Measurements from ENCODE around the gene RNF145. TPM values are rescaled to one million over a fixed set of nuclear protein-coding genes. Genes with fewer than 3 reads are reported as not detected.

RNF145 gene
- total RNA-seq, 2 donors from 2014 or later: 38.6 to 50.5 TPM

DNA sequence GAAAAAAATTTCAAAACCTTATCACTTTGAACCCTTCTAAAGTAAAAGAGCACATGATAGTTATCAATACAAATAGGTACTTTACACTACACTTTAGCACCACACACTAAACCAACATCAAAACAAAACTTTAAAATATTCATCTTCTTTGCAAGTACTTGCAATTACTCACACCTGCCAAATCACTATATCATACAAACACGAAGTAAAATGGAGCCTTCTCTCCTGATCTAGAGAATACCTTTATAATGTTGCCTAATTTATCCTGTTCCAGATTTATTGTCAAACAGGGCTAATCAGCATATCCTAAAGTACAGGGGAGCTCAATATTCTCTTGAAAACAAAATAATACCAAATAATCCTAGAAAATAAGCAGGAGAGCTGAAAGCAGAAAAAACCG is 3.0 kb downstream of the RNF145 start:
- Histone ChIP-seq H3K9me3 (no peaks in the 10 kb centered on the region), H3K4me3 (peak overlapping the region in 1 of 2 donors; percentile 7), H3K27me3 (replicated peaks; ENCODE audit: insufficient read depth) (no peaks in the 10 kb centered on the region), H3K4me1 (replicated peaks) (peaks cover 16% of the 10 kb centered on the region), H3K36me3 (no peaks in the 10 kb centered on the region), H3K27ac (peak overlapping the region; percentile 94 to 96)
- DNase-seq (ENCODE audit: low spot score): no peak
- 27% methylated on average over 2 of the region's 2 CpGs for WGBS
- TF ChIP-seq POLR2A (IDR thresholded peaks at IDR 0.05): no peak
- TF ChIP-seq CTCF (IDR thresholded peaks at IDR 0.05): no peak
- no peak for TF ChIP-seq POLR2AphosphoS5 (IDR thresholded peaks at IDR 0.05)
- intact Hi-C loops (cut with DNase I): loop anchor here (5.0 kb wide), 2 partner anchors 49 to 56 kb away; partner anchors contain the start of gene UBLCP1

GRCh38 chr5:159203351-159203750 is 6.0 kb downstream of the RNF145 start:
- H3K27ac ChIP-seq: no peak overlapping the region
- H3K4me1 ChIP-seq (replicated peaks): peaks cover 7% of the 10 kb centered on the region
- no peak for DNase-seq (ENCODE audit: low spot score)
- H3K27me3 ChIP-seq (replicated peaks; ENCODE audit: insufficient read depth): no peaks in the 10 kb centered on the region
- TF ChIP-seq POLR2A (IDR thresholded peaks at IDR 0.05) (no peak), CTCF (IDR thresholded peaks at IDR 0.05) (no peak), POLR2AphosphoS5 (IDR thresholded peaks at IDR 0.05) (no peak)
- no peaks in the 10 kb centered on the region for H3K36me3 ChIP-seq
- no peak overlapping the region for H3K4me3 ChIP-seq
- intact Hi-C loops (cut with DNase I): no loop called here
- 57% methylated on average over 2 of the region's 2 CpGs for WGBS
- H3K9me3 ChIP-seq: no peaks in the 10 kb centered on the region

GRCh38 chr5:159202151-159202550 is 7.2 kb downstream of the RNF145 start:
- intact Hi-C loops (cut with DNase I): no loop called here
- Histone ChIP-seq H3K36me3 (no peaks in the 10 kb centered on the region), H3K27me3 (replicated peaks; ENCODE audit: insufficient read depth) (no peaks in the 10 kb centered on the region), H3K27ac (no peak overlapping the region), H3K9me3 (no peaks in the 10 kb centered on the region), H3K4me1 (replicated peaks) (peaks cover 7% of the 10 kb centered on the region), H3K4me3 (no peak overlapping the region)
- 72% methylated on average over 4 of the region's 4 CpGs for WGBS
- DNase-seq (ENCODE audit: low spot score): no peak
- TF ChIP-seq CTCF (IDR thresholded peaks at IDR 0.05) (no peak), POLR2AphosphoS5 (IDR thresholded peaks at IDR 0.05) (no peak), POLR2A (IDR thresholded peaks at IDR 0.05) (no peak)

- H3K27me3 ChIP-seq (replicated peaks; ENCODE audit: insufficient read depth): no peaks in the 10 kb centered on the region
- H3K27ac ChIP-seq: no peak overlapping the region
- peaks cover 7% of the 10 kb centered on the region for H3K4me1 ChIP-seq (replicated peaks)
- TF ChIP-seq POLR2A (IDR thresholded peaks at IDR 0.05): no peak
- no peak for TF ChIP-seq CTCF (IDR thresholded peaks at IDR 0.05)
- no peak for TF ChIP-seq POLR2AphosphoS5 (IDR thresholded peaks at IDR 0.05)
- H3K36me3 ChIP-seq: no peaks in the 10 kb centered on the region
- intact Hi-C loops (cut with DNase I): no loop called here
- DNase-seq (ENCODE audit: low spot score): no peak
- no peaks in the 10 kb centered on the region for H3K9me3 ChIP-seq
- H3K4me3 ChIP-seq: no peak overlapping the region
- WGBS: 81% methylated on average over 2 of the region's 2 CpGs
Measured at GRCh38 chr5:159199780-159200179, 9.6 kb downstream of the RNF145 start.

DNA sequence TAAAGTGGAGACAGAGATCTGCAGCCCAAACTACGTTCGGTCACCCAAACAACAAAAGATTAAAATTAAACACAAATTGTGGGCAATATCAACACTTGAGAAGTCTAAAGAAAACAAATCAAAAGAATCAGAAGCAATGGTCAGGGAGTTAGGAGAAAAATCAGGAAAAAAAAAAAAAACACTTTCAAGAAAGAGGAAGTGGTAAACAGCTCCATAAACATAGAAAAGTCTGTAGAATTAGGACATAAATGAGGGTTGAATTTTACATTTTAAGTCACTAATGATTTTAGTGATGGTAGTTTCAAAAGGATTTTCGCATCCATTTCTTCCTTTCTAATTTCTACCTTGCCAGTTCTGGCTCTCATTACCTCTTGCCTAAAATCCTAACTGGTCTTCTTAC is 10.1 kb downstream of the RNF145 start:
- no peak for TF ChIP-seq CTCF (IDR thresholded peaks at IDR 0.05)
- Histone ChIP-seq H3K36me3 (no peaks in the 10 kb centered on the region), H3K27me3 (replicated peaks; ENCODE audit: insufficient read depth) (no peaks in the 10 kb centered on the region), H3K4me1 (replicated peaks) (peaks cover 7% of the 10 kb centered on the region), H3K4me3 (no peak overlapping the region), H3K27ac (no peak overlapping the region), H3K9me3 (no peaks in the 10 kb centered on the region)
- WGBS: 89% methylated on average over 3 of the region's 3 CpGs
- DNase-seq (ENCODE audit: low spot score): no peak
- intact Hi-C loops (cut with DNase I): no loop called here

Data from prostate gland (tissue), 2 donors.